GM18505 (cell line): Measurements from ENCODE around the gene PLPPR2.
"Not testable (repeated sequence)": the region's sequence is repeated elsewhere in the genome, so short reads cannot be mapped to it uniquely, and the experiment has no call there.

Experiments
- ATAC-seq: cut with Tn5 transposase; IDR thresholded peaks from one replicate; pipeline ENCODE4 v1.9.1; 2021; ENCODE audit not compliant: unreplicated experiment
- POLR2A ChIP-seq: IDR thresholded peaks from 4 replicates; pipeline ENCODE4 v1.6.1; 2011; ENCODE audit warnings: borderline replicate concordance; ENCODE audit not compliant: insufficient read depth, insufficient read length; ENCODE audit errors: extremely low read depth

Gene PLPPR2

DNA sequence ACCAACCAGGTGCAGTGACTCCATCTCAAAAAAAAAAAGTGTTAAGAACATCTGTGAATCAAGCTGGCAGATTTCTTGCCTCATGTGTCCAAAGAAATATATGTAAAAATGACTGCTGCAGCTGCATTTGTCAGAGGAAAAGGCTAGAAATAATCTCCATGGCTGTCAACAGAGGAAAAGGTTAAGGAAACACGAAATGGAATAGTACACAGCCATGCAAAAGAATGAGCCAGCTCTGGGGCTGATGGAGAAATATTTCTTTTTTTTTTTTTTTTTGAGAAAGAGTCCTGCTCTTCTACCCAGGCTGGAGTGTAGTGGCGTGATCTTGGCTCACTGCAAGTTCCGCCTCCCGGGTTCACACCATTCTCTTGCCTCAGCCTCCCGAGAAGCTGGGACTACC is 22.4 kb upstream of the PLPPR2 start:
- no peak for TF ChIP-seq POLR2A
- ATAC-seq = no peak

DNA sequence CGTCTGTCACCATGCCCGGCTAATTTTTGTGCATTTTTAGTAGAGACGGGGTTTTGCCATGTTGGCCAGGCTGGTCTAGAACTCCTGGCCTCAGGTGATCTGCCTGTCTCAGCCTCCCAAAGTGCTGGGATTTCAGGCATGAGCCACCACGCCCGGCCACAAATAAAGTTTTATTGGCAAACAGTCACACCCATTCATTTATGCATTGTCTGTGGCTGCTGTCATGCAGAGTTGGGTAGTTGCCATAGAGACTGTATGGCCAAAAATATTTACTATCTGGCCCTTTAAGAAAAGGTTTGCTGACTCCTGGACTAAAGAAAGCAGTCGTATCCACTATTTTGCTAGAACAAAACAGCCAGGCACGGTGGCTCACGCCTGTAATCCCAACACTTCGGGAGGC is 21.4 kb upstream of the PLPPR2 start:
- not testable (repeated sequence) for ATAC-seq

DNA sequence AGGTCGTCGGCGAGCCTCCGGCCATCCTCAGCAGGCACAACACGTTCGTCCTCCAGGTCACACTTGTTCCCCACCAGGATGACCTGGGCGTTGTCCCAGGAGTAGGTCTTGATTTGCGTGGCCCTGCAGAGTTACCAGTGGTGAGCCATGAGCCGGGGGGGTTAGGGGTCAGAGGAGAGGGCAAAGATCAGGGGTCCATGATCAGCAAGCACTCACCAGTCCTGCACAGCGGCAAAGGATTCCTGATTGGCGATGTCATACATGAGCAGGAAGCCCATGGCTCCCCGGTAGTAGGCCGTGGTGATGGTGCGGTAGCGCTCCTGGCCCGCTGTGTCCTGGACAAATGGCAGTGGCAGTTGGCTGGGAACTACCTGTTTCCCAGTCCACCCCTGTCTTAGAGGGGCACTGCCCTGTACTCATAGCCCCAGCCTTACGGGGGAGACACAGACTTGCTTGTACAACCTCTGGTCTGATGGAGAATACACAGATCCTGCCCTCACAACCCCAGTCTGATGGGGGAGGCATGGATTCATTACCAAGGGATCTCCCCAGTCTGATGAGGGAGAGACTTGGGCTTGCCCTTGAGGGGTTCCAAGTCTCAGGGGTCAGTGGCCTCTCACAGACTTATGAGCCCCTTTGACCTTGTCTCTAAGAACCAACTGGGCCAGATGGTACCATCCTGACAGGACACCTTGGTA is 19.6 kb upstream of the PLPPR2 start:
- no peak for ATAC-seq
- TF ChIP-seq POLR2A = no peak

DNA sequence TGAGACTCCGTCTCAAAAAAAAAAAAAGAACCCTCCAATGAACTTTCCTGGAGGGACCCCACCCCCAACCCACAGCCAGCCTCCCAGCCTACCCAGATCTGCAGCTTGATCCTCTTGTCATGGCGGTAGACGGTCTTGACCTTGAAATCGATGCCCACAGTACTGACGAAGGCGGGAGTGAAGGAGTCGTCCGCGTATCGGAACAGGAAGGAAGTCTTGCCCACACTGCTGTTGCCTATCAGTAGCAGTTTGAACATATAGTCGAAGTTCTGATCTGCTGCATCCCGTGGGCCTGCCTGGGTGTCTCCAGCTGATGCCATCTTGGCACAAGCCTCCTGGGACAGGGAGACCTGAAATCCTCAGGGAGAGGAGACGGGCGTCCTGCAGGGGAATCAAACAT is 18.2 kb upstream of the PLPPR2 start:
- TF ChIP-seq POLR2A = no peak
- no peak for ATAC-seq

DNA sequence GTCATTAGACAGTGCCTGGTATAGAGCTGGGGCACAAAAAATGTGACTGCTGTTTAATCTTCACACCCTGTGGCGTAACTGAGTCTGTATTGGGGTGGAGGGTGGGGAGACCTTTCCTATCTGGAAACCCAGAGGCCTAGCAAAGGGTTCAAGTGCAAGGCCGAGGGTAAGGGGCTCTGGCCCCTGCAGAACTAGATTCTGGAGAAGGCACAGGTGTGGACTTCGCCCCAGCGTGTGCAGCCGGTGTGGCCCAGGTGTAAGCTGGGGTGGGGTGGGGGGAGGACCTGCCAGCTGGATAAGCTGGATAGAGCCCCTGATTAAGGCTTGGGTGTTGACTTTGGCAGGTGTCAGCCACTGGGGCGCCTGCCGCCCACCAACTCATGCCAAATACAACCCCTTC is 17.1 kb upstream of the PLPPR2 start:
- no peak for ATAC-seq
- no peak for TF ChIP-seq POLR2A

DNA sequence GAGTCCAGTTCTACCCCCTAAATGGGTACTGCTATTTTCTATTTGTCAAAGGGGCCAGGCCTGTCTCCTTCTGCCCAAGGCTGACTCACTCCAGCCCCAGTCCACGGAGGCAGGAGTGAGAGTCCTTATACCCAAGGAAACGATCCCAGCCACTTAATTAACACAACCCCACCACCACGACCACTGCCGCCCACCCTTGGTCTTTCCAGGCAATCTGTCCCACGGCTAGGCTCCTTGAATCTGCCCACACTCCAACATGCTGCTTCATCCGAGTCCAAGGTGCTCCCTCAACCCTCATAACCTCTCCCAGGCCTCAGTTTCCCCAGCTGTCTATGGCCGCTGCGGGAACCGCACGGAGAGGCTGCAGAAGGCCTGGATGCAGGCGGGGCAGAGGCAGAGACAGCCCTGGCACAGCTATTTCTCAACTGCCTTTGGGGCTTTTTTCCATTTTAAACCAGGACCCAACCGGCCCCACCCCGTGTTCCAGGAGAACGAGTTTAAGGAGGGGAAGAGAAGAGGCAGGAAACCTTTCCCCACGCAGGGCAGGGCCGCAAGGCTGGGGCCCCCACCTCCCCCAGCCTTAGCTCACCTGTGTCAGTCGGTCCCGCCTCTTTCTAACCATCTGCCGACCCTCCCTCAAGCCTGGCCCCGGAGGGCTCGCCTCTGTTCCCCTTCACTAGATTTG is 16.5 kb upstream of the PLPPR2 start:
- no peak for ATAC-seq
- TF ChIP-seq POLR2A = no peak

DNA sequence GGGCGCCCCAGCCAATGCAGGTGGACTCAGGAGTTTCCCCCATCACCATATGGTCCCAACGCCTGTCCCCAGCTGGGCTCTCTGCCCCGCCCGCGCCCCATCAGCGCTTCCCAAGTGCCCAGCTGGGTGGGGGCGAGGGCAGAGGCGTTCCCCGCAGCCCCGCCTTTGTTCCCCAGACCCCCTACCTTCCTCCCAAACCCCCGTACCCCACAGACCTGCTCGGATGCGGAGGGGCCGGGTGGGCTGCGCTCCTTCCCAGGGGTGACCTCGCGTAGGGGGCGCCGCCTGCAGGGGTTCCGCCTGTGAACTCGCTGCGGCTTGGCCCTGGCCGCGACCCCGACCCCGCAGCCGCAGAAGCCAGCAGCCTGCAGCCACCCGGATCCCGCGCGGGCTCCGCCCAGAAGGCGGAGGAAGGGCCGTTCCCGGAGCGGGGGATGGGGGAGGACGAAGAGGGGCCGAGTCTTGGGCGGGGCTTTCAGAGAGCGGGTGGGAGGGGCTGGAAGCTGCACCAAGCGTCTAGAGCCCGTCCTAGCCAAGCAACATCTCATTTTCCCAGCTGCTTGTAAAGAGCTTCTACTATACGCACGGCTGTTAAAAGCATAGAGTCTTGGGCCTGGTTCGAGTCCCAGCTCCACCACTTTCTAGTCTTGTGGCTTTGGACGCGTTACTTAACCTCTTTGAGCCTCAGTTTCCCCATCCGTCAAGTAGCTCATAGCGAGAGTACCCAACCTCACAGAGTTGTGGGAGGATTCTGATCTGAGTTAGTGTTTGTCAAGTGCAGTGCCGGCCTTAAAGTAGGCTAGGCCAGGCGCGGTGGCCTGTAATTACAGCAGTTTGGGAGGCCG is 15.8 kb upstream of the PLPPR2 start, which contains the start of gene RAB3D:
RAB3D (minus strand) TSS at position 404 of the 845 bp plus-strand sequence. CDS start 2,258 bp downstream, outside the sequence.
- ATAC-seq = peak; percentile 67
- peak; percentile 52 for TF ChIP-seq POLR2A

DNA sequence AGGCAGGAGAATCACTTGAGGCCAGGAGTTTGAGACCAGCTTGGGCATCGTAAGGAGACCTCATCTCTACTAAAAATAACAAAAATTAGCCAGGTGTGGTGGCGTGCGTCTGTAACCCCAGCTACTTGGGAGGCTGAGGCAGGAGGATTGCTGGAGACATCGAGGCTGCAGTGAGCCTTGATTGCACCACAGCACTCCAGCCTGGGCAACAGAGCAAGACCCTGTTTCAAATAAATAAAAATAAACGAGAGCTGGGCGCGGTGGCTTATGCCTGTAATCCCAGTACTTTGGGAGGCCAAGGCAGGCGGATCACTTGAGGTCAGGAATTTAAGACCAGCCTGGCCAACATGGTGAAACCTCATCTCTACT is 15.1 kb upstream of the PLPPR2 start:
- ATAC-seq = not testable (repeated sequence)

DNA sequence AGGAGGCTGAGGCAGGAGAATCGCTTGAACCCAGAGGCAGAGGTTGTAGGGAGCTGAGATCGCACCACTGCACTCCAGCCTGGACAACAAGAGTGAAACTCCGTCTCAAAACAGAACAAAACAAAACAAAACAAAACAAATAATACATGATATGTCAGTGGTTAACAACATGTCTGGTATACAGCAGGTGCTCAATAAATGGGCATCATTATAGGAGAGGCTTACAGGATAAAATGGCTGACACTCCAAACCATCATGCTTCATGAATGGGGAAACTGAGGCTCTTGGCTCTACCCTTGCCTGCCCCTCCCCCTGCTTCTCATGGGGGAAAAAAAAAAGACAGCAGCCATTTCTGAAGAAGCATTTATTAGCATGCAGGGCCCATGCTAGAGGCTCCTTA is 12.8 kb upstream of the PLPPR2 start:
- no peak for ATAC-seq
- no peak for TF ChIP-seq POLR2A

DNA sequence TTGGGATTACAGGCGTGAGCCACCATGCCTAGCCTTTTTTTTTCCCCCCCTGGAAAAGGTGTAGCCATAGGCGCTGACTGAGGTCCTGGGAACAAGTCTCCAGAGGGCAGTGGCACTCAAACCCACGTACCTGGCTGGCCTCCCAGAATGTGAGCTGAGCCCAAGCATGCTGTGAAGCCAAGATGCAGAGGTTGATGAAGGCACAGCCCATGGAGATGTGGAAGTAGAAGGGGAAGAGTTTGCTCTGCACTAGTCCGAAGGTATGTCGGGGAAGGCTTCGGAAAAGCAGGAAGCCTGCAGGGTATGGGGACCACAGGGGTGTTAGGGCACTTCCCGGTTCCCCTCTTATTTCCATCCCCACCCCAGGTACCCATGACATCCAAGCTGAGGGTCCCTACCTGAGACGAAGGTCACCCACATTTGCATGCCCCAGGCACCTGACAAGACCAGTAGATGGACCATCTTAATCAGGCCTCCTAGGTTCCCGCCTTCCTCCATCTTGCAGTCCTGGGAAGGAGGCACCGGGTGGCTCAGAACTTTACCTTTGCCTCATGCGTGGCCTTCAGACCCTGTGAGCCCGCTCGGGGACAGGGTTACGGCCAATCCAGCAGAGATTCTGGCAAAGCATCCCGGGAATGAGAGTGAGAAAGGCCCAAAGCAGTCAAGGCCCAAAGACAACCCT is 10.0 kb upstream of the PLPPR2 start:
- ATAC-seq = no peak
- TF ChIP-seq POLR2A = no peak

DNA sequence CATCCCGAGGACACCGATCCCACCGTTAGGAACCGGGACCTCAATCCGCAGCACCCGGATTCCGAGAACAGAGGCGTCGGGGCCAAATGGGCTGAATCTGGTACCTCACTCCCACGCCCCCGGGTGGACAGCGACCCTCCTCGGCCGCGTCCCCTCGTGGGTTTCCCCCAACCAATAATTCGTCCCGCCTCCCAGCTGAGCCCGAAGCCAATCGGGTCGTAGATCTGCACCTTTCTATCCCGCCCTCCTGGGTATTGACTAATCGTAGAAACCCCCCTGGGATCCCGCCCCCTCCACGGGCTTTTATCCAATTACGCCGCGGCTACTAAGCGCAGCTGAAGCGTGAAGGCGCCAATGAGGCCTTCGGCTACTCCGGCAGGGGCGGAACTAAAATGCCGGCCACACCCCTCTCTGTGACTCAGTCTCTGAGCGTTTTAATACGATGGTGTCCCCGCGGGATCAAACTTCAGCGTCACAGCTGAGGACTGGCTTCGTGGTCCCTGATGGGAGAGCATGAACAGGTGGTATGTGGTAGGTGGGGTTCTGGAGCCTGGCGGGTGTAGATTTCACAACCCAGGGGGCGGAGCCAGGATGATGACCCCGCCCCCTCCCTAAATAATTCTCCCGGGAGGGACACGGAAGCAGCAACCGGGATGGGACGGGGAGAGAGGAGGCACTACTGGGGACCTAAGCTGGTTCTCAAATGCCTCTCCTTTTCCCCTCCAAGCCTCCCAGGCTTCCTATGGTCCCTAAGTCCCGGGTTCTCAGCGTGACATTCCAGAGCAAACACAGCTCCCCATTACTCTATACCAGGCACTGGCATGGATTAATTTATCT is 8.9 kb upstream of the PLPPR2 start, which contains the start of the genes CCDC159 and TMEM205:
CCDC159 (plus strand) TSS at position 416 of the 837 bp plus-strand sequence; CDS start at position 504, 88 bp downstream.
TMEM205 (minus strand) TSS at position 165 of the 837 bp plus-strand sequence. CDS start 649 bp downstream, outside the sequence.
- TF ChIP-seq POLR2A = peak; percentile 59
- ATAC-seq = peak; percentile 79

DNA sequence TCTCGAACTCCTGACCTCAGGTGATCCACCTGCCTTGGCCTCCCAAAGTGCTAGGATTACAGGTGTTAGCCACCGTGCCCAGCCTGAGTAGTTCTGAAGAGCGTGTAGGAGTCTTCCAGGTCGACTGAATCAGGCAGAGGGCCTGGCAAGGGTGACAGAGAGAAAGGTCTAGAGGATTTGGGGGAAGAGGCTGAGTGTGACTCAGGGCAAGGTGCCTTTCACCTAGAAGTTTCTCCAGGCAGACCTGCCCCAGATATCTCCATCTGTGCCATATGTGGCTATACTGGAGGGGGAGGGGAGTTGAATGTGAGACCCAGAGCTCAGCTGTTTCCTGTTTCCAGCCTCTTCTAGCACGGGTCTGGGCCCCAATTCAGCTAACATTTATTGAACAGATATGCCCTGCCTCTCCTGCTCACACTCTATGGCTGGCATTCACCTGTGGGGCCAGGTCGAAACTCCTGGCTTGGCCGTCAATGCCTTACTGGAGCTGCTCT is 7.6 kb upstream of the PLPPR2 start:
- TF ChIP-seq POLR2A = no peak
- ATAC-seq = no peak

DNA sequence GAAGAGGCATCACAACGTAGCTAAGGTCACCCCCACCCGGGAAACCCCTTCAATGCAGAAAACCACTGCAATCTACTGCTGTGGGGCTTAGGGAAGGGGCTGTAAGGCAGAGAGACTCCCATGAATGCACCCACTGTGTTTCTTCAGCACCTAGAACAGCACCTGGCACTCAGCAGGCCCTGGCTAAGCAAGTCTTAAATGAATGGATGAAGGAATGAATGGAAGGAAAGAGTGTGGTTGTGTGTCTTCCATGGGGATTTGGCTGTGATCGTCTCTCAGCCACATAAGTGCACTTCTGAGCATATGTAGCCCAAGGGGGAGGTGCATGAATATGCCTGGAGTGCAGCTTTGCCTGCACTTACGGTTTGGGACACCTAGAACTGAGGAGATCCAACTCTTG is 6.1 kb upstream of the PLPPR2 start:
- no peak for TF ChIP-seq POLR2A
- no peak for ATAC-seq

DNA sequence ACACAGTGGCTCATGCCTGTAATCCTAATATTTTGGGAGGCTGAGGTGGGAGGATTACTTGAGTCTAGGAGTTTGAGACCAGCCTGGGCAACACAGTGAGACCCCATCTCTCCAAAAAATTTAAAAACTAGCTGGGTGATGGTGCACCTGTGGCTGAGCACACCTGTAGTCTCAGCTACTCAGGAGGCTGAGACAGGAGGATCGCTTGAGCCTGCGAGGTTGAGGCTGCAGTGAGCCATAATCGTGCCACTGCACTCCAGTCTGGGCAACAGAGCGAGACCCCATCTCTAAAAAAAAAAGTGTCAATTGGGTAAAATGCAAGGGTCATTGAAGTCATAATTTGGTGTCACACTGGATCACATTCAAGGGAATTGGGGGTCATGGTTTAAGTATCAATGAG is 1.1 kb upstream of the PLPPR2 start:
- ATAC-seq = not testable (repeated sequence)
